NCI-H1417 (cell line): ENCODE measurements around the gene GATA6.

Source experiments
- DNase-seq, 3 experiments: peaks; one replicate each; lab custom pipeline; 2025; lab: John Stamatoyannopoulos, UW

GATA6 gene

DNA sequence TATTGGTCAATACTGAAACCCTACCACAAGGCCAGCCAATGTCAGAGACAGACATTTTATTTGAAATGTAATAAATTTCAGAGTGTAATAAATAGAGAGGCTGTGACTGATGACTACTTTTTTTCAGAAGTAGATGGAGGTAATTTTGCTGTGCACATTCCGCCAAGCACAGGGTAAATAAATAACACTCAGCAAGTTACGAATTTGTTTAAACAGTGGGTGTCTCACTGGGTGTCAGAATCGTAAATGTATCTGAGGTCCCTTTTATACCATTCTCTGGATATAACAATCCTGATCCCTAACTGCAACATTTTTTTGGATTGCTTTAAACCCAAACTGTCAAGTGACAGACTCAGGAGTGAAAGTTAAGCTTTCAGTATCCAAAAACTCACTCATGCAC is 74.1 kb downstream of the GATA6 start:
- DNase-seq, result no peak

DNA sequence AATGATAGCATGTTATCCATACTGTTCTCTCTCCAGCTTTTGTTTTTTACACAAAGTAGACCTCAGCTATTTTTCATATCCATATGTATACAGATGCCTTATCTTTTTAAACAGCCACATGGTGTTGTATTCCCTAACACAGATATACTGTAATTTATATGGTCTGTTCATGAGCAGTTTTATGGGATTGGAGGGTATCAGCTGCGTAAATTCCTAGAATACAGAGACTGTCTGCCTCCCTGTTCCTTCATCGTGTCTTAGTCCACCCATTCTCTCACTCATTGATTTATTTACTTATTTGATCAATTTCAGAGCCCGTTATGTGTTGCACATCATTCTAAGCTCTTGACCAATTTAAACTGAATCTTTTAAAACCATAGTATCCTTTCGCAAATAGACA is 80.6 kb downstream of the GATA6 start:
- no peak for DNase-seq

- no peak for DNase-seq
Observed at GRCh38 chr18:22250591-22250996, 81.2 kb downstream of the GATA6 start.
